HG02973 (cell line): Measurements from ENCODE around the gene ALDH1A2.
"Not testable (repeated sequence)": the region's sequence is repeated elsewhere in the genome, so short reads cannot be mapped to it uniquely, and the experiment has no call there.

Experiments used
- ATAC-seq: cut with Tn5 transposase; IDR thresholded peaks from one replicate; pipeline ENCODE4 v1.9.1; 2021; ENCODE audit warnings: moderate library complexity; ENCODE audit not compliant: unreplicated experiment

The ALDH1A2 gene

GRCh38 chr15:58002338-58003126 lies 63.0 kb downstream of the ALDH1A2 start:
- ATAC-seq = no peak

- ATAC-seq = not testable (repeated sequence)
Observed at GRCh38 chr15:57999699-58000098, 65.8 kb downstream of the ALDH1A2 start.

GRCh38 chr15:57996561-57996960 lies 69.0 kb downstream of the ALDH1A2 start:
- no peak for ATAC-seq

- ATAC-seq = no peak
Observed at GRCh38 chr15:57994221-57995049, 71.1 kb downstream of the ALDH1A2 start.

GRCh38 chr15:57993409-57994145 lies 71.9 kb downstream of the ALDH1A2 start:
- no peak for ATAC-seq

- ATAC-seq = no peak
Observed at GRCh38 chr15:57992761-57993355, 72.7 kb downstream of the ALDH1A2 start.

GRCh38 chr15:57973534-57973933 lies 92.0 kb downstream of the ALDH1A2 start:
- ATAC-seq = no peak

- ATAC-seq = no peak
Observed at GRCh38 chr15:57972864-57973263, 92.6 kb downstream of the ALDH1A2 start.

GRCh38 chr15:57969996-57970395 lies 95.5 kb downstream of the ALDH1A2 start:
- no peak for ATAC-seq

- no peak for ATAC-seq
Observed at GRCh38 chr15:57969355-57969754, 96.2 kb downstream of the ALDH1A2 start.

GRCh38 chr15:57962887-57963286 lies 102.6 kb downstream of the ALDH1A2 start:
- no peak for ATAC-seq

GRCh38 chr15:57961919-57962318 lies 103.6 kb downstream of the ALDH1A2 start:
- no peak for ATAC-seq

GRCh38 chr15:57957113-57957512 lies 108.4 kb downstream of the ALDH1A2 start:
- no peak for ATAC-seq

- ATAC-seq = no peak
Observed at GRCh38 chr15:57953874-57954273, 111.6 kb downstream of the ALDH1A2 start.

- no peak for ATAC-seq
Observed at GRCh38 chr15:57951328-57951932, 114.1 kb downstream of the ALDH1A2 start.

GRCh38 chr15:57950381-57950946 lies 115.0 kb downstream of the ALDH1A2 start:
- ATAC-seq = no peak

- ATAC-seq = no peak
Observed at GRCh38 chr15:57949374-57949943, 116.1 kb downstream of the ALDH1A2 start.

- no peak for ATAC-seq
Observed at GRCh38 chr15:57948351-57949289, 116.9 kb downstream of the ALDH1A2 start.

GRCh38 chr15:57947781-57948180 lies 117.7 kb downstream of the ALDH1A2 start:
- ATAC-seq = no peak
